GM19324 (cell line): ENCODE data around the gene DAB2IP.

Experiments
- ATAC-seq: cut with Tn5 transposase; IDR thresholded peaks from one replicate; pipeline ENCODE4 v1.9.1; 2021; ENCODE audit warnings: mild to moderate bottlenecking, moderate library complexity; ENCODE audit not compliant: unreplicated experiment, low FRiP score

DAB2IP gene

DNA sequence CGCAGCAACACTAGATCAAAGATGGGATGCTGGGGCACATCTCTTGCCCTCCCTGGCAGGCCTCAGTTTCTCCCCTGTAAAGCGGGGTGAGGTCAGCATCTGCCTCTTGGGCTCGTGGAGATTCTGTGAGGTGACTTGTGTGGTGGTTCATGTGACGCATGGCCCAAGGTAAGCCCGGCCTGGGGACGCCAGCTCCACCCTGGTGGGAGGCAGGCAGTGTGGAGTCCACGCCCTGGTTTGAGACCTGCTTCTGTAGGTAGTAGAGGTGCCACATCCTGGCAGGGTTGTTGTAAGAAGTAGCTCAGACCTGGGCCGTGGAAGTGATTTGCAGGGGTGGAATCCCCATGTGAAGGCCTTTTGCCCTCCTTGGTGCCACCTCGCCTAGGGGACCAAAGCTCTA is 101.5 kb downstream of the DAB2IP start:
- ATAC-seq = no peak

DNA sequence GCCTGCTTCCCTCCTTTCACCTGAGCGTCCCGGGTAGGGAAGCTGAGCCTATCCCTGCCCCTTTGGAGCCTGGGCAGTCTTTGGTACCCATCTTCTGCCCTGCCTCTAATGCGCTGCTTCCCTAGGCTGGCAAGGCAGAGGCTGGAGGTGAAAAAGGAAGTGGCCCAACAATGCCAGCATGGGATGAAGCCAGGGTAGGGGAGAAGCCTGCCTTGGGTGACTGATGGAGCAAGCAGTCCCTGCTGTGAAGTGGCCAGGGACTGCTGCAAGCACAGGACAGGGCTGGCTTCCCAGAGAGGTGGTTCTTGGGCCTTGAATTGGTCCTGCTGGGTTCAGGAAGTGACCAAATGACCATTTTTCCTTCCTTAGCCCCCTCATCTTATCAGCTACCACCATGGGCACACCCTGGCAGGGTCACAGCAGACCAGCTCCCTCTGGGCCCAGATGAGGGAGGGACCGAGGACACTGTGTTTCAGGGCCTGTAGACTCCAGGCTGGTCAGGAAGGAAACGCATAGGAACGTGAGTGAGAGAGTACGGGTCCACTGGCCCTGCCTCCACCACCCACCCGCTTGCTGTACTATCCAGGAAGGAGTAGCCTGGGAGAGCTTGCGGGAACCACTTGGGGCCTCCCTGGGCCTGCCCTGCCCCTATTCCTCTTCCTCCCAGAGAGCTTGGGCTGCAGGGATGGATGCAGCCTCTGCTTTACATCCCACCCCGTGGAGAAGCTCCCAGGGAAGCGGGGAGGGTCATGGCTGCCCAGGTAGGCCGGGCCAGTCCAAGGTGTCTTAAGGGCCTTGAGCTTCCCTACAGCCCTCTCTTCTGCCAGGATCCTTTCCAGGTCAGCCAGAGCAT is 102.6 kb downstream of the DAB2IP start:
- no peak for ATAC-seq

DNA sequence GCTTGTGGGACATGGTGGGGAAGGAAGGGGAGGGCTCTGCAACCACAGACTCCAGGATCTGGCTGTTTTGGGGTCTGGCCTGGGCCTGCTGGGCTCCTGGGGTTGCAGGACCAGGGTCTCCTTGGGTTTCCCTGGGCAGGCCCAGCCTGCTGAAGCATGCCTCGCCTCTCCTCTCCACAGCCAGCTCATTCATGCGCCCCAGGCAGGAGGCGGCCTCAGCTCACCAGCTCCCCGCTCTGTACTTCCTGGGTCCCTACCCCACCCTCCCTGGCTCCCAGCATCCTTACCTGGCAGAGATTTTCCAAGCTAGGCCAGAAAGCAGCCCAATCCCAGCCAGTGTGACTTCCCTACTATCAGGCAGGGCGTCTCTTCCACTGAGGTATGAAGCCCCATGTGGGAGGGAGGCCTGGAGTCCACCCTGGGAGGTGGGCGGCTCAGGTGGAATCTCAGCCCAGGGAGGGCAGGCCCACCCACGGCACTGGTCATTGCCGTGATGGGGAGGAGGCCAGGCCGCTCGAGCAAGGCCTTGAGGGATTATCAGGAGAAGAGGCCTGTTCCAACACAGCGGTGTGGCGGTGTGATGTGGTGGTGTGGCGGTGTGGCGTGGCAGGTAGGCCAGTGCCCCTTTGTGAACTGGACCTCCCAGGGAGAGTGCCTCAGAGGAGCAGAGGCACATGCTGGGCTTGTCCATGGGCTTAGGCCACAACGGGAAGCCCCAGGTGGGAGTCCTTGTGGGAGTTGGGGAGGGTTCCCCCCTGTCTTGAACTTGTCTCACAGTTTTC is 103.4 kb downstream of the DAB2IP start:
- no peak for ATAC-seq

DNA sequence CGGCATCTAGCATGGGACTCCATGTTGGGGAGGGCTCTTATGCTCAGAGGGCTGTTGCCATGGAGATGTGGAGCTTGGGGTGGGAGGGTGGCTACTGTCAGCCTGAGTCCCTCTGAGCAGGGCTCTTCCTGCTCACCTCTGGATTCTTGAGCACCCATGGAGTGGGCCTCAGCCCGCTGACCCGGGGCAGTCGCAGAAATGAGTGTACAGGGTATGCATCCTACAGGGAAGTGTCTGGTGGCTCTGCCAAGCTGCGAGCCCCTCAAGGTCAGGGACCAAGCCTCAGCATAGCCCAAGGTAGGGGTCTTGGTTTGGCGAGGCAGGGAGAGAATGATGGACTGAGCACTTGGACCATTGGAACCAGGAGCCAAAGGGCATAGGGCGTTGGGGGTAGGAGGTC is 104.1 kb downstream of the DAB2IP start:
- no peak for ATAC-seq

DNA sequence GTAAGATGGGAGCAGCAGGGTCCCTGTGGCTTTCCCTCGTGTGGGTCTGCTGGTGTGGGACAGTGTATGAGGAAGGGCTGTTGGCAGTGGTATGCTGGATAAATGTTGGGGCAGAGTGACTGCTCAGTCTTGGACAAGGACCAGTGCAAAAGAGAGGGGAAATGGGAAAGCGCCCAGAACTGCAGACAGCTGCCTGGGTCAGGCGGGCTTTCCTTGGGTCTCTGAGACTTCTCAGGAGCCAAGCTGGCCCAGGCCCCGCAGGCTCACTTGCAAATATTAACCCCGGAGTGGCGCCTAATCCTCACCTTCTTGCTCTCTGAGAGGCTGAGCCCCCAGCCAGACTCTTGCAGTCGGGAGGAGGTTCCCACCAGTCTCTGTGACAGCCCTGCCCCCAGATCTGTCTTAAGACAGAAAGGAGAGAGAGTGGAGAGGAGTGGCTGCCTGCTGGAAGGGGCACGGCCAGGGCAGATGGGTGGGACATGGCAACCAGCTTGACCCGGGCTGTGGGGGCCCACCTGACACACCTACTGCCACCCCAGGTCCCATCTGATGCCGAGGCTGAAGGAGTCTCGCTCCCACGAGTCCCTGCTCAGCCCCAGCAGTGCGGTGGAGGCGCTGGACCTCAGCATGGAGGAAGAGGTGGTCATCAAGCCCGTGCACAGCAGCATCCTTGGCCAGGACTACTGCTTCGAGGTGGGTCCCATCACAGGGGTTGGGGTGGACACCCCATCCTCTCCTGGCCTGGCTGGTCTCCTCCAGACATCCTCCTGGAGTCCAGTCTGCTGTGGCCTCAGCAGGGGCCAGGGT is 105.2 kb downstream of the DAB2IP start:
- ATAC-seq = no peak

DNA sequence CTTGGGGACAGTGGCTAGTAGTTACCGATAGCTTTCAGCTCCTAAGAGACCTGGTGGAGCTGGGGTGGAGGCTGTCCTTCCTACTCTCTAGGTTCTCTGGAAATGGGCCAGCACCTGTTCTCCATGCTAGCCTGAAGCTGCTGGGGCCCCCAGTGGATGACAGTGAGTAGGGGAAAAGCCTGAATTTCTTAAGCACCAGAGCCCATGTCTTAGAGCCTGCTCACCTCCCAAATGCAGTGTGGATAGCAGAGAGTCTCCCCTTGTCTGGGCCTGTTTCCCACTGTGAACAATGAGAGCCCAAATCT is 105.8 kb downstream of the DAB2IP start:
- no peak for ATAC-seq

DNA sequence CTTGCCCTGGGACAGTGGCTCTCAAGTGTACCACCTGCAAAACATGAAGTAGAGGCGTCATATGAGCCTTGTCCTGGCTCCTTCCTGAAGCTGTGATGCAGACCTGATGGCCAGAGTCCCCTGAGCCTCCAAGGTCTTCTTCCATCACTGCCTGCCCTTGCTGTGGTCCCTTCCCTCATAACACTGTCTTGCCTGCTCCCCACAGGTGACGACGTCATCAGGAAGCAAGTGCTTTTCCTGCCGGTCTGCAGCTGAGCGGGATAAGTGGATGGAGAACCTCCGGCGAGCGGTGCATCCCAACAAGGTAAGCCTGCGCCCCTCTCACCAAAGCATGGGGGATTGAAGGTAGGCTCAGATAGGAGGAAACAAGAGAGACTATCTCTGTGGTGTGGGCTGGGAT is 107.3 kb downstream of the DAB2IP start:
- no peak for ATAC-seq

DNA sequence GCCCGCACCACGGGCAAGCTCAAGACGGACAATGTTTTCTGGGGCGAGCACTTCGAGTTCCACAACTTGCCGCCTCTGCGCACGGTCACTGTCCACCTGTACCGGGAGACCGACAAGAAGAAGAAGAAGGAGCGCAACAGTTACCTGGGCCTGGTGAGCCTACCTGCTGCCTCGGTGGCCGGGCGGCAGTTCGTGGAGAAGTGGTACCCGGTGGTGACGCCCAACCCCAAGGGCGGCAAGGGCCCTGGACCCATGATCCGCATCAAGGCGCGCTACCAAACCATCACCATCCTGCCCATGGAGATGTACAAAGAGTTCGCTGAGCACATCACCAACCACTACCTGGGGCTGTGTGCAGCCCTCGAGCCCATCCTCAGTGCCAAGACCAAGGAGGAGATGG is 108.6 kb downstream of the DAB2IP start:
- ATAC-seq = no peak

DNA sequence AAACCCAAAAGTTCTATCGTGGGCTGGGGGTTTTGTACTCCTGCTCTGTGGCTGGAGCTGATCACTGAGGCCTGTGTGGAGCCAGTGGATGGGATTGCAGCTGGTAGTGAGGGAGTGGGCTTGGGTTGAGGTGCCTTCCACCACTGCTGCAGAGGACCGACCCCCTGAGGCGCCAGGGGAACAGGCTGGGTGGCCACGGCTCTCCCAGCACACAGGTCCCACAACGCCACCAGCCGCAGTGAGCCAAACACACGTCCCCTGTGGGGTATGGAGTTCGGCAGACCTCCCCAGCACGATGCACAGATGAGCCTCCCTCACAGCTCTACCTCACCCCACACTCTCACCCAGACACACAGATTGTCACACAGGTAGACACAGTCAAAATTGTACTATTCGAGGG is 109.1 kb downstream of the DAB2IP start:
- ATAC-seq = no peak

DNA sequence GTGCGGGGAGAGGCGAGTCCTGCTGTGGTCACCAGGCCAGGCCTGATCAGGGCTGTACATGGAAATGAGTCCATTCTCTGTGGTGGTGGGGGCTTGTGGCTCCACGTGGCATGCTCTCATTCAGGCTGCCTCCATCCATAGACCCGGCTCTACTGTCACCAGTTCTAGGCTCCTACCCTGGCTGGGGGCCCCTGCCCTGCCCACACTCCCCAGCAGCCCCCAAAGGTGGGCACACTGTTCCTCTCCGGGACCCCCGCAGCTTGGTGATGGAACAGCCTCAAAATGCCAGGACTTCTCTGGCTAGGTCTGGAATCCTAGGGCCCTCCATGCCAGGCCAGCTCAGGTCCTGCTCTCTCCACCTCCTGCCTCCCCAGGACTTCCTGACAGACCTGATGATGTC is 111.7 kb downstream of the DAB2IP start:
- no peak for ATAC-seq

DNA sequence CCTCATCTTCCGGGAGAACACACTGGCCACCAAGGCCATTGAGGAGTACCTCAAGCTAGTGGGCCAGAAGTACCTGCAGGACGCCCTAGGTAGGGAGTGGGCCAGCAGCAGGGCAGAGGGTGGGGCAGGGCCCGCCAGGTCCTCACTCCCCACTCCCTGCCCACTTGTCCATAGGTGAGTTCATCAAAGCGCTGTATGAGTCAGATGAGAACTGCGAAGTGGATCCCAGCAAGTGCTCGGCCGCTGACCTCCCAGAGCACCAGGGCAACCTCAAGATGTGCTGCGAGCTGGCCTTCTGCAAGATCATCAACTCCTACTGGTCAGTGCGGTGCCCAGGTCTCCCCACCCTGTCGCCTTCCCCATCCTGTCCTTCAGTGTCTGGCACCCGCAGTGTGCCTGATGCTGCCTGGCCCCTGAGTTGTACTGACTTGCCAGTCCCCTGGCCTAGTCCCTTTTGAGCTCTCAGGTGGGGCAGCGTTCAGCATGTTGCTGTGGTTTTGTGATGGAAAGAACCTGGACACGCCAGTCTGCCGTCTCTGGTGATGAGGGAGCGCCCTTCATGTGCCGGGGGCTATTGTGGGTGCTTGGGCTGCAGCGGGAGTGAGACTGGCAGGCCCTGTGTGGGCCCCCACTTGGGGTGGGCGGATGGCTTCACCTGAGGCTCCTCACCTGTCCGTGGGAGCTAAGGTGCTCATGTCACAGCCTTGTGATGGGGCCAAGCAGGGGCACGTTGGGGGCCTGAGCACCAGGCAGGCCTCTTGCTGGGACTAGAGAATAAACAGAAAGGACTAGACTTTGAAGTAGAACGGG is 112.3 kb downstream of the DAB2IP start:
- ATAC-seq = no peak

DNA sequence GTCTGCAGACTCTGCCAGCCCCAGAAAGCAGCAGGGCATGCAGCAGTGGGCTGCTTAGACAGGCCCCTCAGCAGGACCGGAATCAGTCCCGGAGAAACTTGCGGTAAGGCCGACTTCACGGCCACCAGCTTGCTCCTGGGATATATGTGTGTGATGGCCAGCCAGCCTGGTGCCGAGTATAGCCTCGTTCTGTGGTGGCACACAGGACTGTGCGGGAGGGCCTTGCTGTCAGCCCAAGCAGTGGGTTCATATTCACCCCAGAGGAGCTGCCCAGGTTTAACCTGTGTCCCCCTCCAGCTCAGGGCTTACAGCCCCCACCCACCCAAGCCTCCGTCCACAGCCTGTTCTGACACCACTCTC is 112.9 kb downstream of the DAB2IP start:
- no peak for ATAC-seq

DNA sequence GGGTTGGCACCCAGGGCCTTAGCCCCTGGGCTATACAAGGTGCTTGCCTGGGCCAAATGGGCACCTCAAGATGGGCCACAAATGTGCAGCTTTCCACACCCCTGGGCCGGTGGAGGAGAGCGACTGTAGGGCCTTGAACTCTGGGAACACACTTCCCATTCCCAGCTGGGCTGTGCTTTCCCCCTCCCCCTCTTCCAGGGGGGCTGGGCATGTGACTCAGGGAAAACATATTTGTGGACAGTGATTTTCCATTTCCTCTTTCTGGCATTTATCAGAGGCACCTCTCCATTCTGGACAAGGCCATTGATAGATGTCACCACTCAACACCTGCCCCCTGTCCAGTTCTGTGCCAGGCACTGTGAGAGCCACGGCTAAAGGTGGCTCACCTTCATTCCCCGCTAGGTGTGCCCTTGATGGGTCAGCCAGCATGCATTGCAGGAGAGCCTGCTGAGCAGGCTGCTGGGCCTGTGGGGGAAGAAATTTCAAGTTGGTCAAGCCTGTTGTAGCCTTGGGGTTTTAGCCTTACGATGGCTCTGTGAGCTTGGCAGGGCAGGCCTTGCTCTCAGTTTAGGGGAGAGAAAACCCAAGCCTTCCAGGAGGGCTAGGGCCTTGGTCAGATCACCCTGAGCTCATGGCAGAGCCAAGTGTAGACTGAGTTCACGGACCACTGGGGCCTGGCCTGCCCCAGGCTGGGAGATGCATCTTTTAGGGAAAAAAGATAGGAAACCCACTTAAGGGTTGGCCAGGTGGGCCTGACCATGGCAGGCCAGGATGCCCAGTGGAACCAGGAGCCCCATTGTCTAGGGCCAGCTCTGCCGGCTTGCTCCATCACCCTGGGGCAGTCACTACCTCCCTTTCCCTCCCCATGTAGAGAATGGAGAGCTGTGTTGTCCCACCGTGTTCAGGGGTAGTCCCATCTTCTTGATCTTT is 113.9 kb downstream of the DAB2IP start:
- ATAC-seq = no peak

DNA sequence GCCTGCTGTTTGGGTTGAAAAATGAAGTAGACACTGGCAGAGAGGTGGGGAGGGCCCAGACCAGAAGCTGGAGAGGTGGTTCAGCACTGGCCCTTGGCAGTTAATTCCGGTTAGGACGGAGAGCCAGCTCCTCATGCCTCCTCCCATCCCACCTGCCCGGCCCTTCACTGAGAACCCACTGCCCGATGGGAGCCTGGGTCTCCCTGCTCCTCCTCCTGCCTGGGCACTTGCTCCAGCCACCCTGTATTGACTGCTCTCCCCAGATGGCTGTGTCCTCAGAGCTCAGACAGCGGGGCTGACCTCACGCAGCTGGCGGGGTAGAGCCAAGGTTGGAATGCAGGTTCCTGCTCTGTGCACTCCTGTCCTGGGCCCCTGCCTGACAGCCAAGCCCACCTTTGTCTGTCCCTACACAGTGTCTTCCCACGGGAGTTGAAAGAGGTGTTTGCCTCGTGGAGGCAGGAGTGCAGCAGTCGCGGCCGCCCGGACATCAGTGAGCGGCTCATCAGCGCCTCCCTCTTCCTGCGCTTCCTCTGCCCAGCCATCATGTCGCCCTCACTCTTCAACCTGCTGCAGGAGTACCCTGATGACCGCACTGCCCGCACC is 114.7 kb downstream of the DAB2IP start:
- ATAC-seq = no peak

DNA sequence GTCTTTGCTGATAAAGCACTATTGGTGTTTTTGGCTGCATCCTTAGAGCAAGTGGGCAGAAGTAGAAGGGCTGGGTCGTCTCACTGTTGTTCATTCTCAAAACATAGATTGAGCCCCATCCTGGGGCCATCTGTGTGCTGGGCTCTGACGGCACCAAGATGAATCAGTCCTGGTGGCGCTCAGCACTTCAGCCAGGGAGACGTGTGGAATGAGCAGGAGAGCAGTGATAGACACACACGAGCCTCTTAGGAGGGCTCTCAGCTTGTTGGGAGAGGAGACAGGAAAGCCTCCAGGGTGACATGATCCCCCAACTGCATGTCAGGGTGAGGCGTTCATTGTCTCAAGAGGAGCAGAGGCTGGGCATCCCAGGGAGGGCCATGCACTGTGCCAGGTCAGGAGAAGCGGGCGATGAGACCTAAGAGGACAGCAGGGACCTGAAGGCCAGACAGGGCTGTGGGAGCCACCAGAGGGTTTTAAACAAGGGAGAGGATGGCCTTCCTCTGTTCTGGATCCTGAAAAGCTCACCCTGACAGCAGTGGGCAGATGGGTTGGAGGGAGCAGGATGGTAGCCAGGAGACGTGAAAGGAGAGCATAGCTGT is 115.8 kb downstream of the DAB2IP start:
- ATAC-seq = no peak

DNA sequence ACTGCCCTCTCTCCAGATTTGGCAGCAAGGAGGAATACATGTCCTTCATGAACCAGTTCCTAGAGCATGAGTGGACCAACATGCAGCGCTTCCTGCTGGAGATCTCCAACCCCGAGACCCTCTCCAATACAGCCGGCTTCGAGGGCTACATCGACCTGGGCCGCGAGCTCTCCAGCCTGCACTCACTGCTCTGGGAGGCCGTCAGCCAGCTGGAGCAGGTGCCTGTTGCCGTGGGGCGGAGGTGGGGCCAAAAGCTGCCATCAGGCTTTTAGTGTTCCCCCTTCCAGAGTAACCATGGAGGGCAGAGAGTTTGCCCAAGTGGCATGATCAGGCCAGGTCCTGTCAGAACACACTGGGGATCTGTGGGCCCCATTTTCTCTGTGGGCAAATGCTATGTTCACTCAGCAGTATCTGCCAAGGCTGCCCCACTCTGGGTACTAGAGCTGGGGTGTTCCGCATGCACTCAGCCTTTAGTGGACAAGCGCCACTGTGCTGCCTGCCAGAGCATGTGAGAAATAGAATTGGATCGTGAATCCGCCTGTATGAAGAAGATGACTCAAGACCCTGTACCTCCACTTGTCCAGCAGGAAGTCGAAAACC is 117.1 kb downstream of the DAB2IP start:
- no peak for ATAC-seq

DNA sequence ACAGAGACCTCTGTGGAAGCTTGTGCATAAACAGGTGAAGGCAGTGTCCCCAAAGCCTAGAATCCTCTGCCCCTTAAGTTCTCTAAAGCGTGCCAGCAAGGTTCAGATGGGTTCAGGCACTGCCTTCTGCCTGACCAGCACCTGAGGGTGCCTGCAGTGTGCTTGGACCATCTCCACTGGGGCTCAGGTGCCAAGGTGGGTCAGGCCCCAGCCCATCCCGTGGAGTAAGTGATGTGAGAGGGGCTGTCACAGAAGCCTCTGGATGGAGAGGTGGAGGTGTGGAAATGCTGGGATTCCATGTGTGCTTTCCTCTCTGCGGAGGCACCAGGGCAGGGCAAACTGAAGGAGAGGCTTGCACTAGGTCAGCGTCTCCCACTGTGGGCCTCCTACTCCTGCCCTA is 118.5 kb downstream of the DAB2IP start:
- no peak for ATAC-seq
